NT2/D1 (cell line): ENCODE results near the gene HOXB6.

Experiments used
- SUZ12 ChIP-seq: IDR thresholded peaks from 2 replicates; pipeline ENCODE4 v1.6.1; 2011; ENCODE audit not compliant: insufficient read length, insufficient read depth; ENCODE audit errors: extremely low read depth
- YY1 ChIP-seq: IDR thresholded peaks from 2 replicates; pipeline ENCODE4 v1.6.1; 2011; ENCODE audit not compliant: insufficient read length, insufficient read depth

DNA sequence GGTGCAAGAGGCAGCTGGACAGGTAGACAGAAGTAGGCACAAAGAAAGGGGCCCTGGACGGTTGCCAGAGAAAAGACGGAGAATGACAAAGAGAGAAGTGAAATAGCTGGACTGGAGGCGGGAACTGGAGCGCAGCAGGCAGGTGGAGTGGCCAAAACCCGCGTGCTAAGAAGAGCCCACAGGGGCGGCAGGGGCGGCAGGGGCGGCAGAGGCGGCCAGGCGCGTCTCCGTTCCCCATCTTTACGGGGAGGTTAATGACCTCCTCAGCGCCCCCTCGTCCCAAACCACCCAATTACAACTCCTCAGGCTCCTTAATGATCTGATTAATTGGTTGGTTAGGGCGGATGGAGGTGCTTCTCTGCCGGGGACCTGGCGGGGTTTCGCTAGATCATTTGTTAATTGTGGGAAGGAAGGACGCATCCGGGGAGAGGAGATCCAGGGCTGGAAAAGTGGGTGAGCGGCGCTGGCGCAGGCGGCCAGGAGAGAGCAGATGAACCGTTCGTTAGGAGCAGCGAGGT, 36.8 kb upstream of the HOXB6 start:
- no peak for TF ChIP-seq YY1
- no peak for TF ChIP-seq SUZ12
